Endothelial cell of umbilical vein (primary cell): ENCODE results near the gene BRWD1. TPM values are rescaled to one million over a fixed set of nuclear protein-coding genes. Genes with fewer than 3 reads are reported as not detected.
A peak's percentile ranks its signal among the peaks of the same experiment; 100 is the strongest.

Experiments
- BruUV-seq: library from RNA; stranded (reverse); fragments of 400-500 nt; replicated peaks from 2 replicates; lab custom pipeline; 2021; lab: Mats Ljungman, UMichigan
- CTCF ChIA-PET: fragments of 300-600, 350-600 bp; sonication (Branson Sonifier 250); formaldehyde crosslinking; loops from one replicate; lab custom pipeline; 2021; ENCODE audit warnings: antibody characterized with exemption, inconsistent platforms; lab: Charles Lee
- POLR2A ChIA-PET: fragments of 300-600, 350-600 bp; sonication (Branson Sonifier 250); formaldehyde crosslinking; loops from one replicate; lab custom pipeline; 2021; ENCODE audit warnings: antibody characterized with exemption, inconsistent platforms; lab: Charles Lee
- DNase-seq: peaks from one replicate; pipeline ENCODE4 v3.0.0-alpha.2; 2011; ENCODE audit warnings: low read depth, low spot score
- FAIRE-seq: peaks from 2 replicates; lab custom pipeline; 2011; peaks lifted over from hg19 to GRCh38; lab: Jason Lieb, UNC
- H2AFZ ChIP-seq: 2 replicates; pipeline ENCODE4 v1.6.0; 2012; ENCODE audit warnings: low read depth, low read length, control low read depth, inconsistent platforms
- H3K27ac ChIP-seq: 2 replicates; pipeline ENCODE4 v1.5.1; 2011; ENCODE audit warnings: low read depth, mild to moderate bottlenecking, control low read depth, low read length, moderate library complexity; ENCODE audit not compliant: insufficient read depth
- H3K27me3 ChIP-seq, 2 experiments: 2 replicates each; pipeline versions ENCODE4 v1.6.0 to v1.6.1; 2011; ENCODE audit warnings: low read length in 2 of 2, mixed read lengths in 1 of 2; ENCODE audit not compliant: control insufficient read depth in 2 of 2, insufficient read depth in 2 of 2
- H3K36me3 ChIP-seq, 2 experiments: 2 replicates in 1 of 2; 3 replicates in 1 of 2; pipeline ENCODE4 v1.5.1; 2011; ENCODE audit warnings: low read length in 2 of 2, mild to moderate bottlenecking in 1 of 2, moderate library complexity in 1 of 2; ENCODE audit not compliant: control insufficient read depth in 2 of 2, insufficient read depth in 2 of 2; ENCODE audit errors: extremely low read depth in 1 of 2
- H3K4me1 ChIP-seq: 3 replicates; pipeline ENCODE4 v1.5.1; 2011; ENCODE audit warnings: mild to moderate bottlenecking, low read length; ENCODE audit not compliant: control insufficient read depth, insufficient read depth; ENCODE audit errors: extremely low read depth
- H3K4me2 ChIP-seq: 2 replicates; pipeline ENCODE4 v1.6.1; 2011; ENCODE audit warnings: low read length, control low read depth, mixed read lengths; ENCODE audit not compliant: insufficient read depth
- H3K4me3 ChIP-seq, 3 experiments: fragments of 200-600 bp in 1 of 3; sonication (generic), shearing (Covaris generic) in 1 of 3; replicated peaks in 1 of 3; 2 replicates each; pipeline ENCODE4 v1.5.1; 2011 to 2016; ENCODE audit warnings: control low read depth in 3 of 3, low read length in 3 of 3, mild to moderate bottlenecking in 2 of 3, inconsistent platforms in 1 of 3, low read depth in 1 of 3, moderate library complexity in 1 of 3; ENCODE audit not compliant: insufficient read depth in 1 of 3
- H3K79me2 ChIP-seq: 2 replicates; pipeline ENCODE4 v1.6.0; 2012; ENCODE audit warnings: low read length, inconsistent platforms; ENCODE audit not compliant: control insufficient read depth, insufficient read depth
- H3K9ac ChIP-seq: replicated peaks from 2 replicates; pipeline ENCODE3; 2011; ENCODE audit warnings: low read length, control low read depth; ENCODE audit not compliant: insufficient read depth; ENCODE audit errors: extremely low read depth
- H3K9me1 ChIP-seq: replicated peaks from 3 replicates; pipeline ENCODE4 v1.6.0; 2011; ENCODE audit warnings: mild to moderate bottlenecking, low read length; ENCODE audit not compliant: control insufficient read depth, insufficient read depth; ENCODE audit errors: extremely low read depth
- H3K9me3 ChIP-seq: replicated peaks from 2 replicates; pipeline ENCODE4 v1.5.1; 2012; ENCODE audit warnings: low read length, inconsistent platforms; ENCODE audit not compliant: control insufficient read depth, insufficient read depth
- H4K20me1 ChIP-seq: replicated peaks from 2 replicates; pipeline ENCODE3; 2011; ENCODE audit warnings: mild to moderate bottlenecking, low read length; ENCODE audit not compliant: control insufficient read depth, insufficient read depth; ENCODE audit errors: extremely low read depth
- FOS ChIP-seq: IDR thresholded peaks from 2 replicates; pipeline ENCODE4 v1.6.1; 2011; ENCODE audit warnings: mild to moderate bottlenecking, low read length, moderate library complexity, borderline replicate concordance; ENCODE audit not compliant: insufficient read depth
- GATA2 ChIP-seq: IDR thresholded peaks from 2 replicates; pipeline ENCODE4 v1.7.0; 2011; ENCODE audit warnings: low read depth, mild to moderate bottlenecking, moderate library complexity, mixed read lengths, low read length; ENCODE audit not compliant: insufficient read length, insufficient read depth
- MAX ChIP-seq: IDR thresholded peaks from 2 replicates; pipeline ENCODE4 v1.6.1; 2011; ENCODE audit not compliant: insufficient read depth, insufficient read length
- MYC ChIP-seq: IDR thresholded peaks from one replicate; pipeline ENCODE4 v1.6.1; 2011; ENCODE audit warnings: mild to moderate bottlenecking, low read depth, low read length
- POLR2A ChIP-seq: IDR thresholded peaks from 2 replicates; pipeline ENCODE4 v1.6.1; 2012; ENCODE audit warnings: low read depth, mild to moderate bottlenecking, control low read depth, low read length
- POLR2AphosphoS5 ChIP-seq: IDR thresholded peaks from 2 replicates; pipeline ENCODE4 v1.6.1; 2012; ENCODE audit warnings: low read depth, mild to moderate bottlenecking, control low read depth, low read length, moderate library complexity; ENCODE audit not compliant: insufficient read depth
- dilution Hi-C: fragments of 300-500 bp; cut with MboI; formaldehyde crosslinking; loops from one replicate; pipeline ENCODE4 v1.15.0; 2019; ENCODE audit warnings: low sequenced_read_pairs; ENCODE audit not compliant: extremely low pct_ligation_motif_present
- intact Hi-C: fragments of 100-400 bp; cut with micrococcal nuclease; formaldehyde crosslinking; loops from one replicate; pipeline ENCODE4 v1.10.0; 2022
- polyA plus RNA-seq, 4 experiments: library from polyadenylated mRNA; depleted of rRNA in 3 of 4; stranded (reverse) in 3 of 4; unstranded in 1 of 4; fragments of >200 nt; gene quantifications; 2 replicates each; pipeline versions ENCODE4 v1.2.1 to v1.2.3, GENCODE V29; 2011 to 2012; ENCODE audit warnings: missing spikeins in 1 of 4
- total RNA-seq: library from RNA; stranded (reverse); gene quantifications from 2 replicates; pipeline ENCODE4 v1.2.3, GENCODE V29; 2021
- TF ChIP-seq, protein P1 (sequence below), 2 donors: IDR thresholded peaks; 1 replicate in 1 of 2; 2 replicates in 1 of 2; pipeline ENCODE4 v1.5.1; 2011; ENCODE audit warnings: low read length in 2 of 2, mild to moderate bottlenecking in 2 of 2, moderate library complexity in 2 of 2, control low read depth in 1 of 2, inconsistent platforms in 1 of 2, low read depth in 1 of 2; ENCODE audit not compliant: insufficient read depth in 1 of 2; ENCODE audit errors: extremely low read depth in 1 of 2

Gene BRWD1
- total and polyA plus RNA-seq, 2 donors (not counting 3 experiments of a cell fraction or from before 2014, with no cell fraction given), result 6.1 to 33.2 TPM

GRCh38 chr21:39184050-39184980, 129.1 kb downstream of the BRWD1 start:
- Histone ChIP-seq H3K9ac (peak overlapping the region; percentile 89), H2AFZ (peak overlapping the region; percentile 92), H3K9me3 (no peaks in the 10 kb centered on the region), H3K9me1 (no peaks in the 10 kb centered on the region), H3K27ac (peak overlapping the region; percentile 70), H3K4me2 (peak overlapping the region; percentile 99), H4K20me1 (no peaks in the 10 kb centered on the region), H3K4me1 (peaks cover 18% of the 10 kb centered on the region), H3K27me3 (no peaks in the 10 kb centered on the region), H3K79me2 (peaks cover 30% of the 10 kb centered on the region), H3K4me3 (peak overlapping the region; percentile 75 to 98 (median 92)), H3K36me3 (no peaks in the 10 kb centered on the region)
- dilution Hi-C loops (no loop called here), intact Hi-C loops (no loop called here)
- TF ChIP-seq FOS, result no peak
- TF ChIP-seq GATA2, result peak; percentile 21
- no peak for DNase-seq
- BruUV-seq, result TSS peak; percentile 71
- no peak for FAIRE-seq
- ChIA-PET POLR2A (interaction anchor here (1.1 kb wide), 2 partner anchors 203 to 380 kb away, joined by 4 read pairs; no protein-coding TSS in a partner anchor), CTCF (interaction anchor here (1.0 to 1.9 kb wide), 5 partner anchors 10 to 257 kb away, joined by 4 to 7 read pairs (median 7); partner anchors contain the start of gene BRWD1)

DNA sequence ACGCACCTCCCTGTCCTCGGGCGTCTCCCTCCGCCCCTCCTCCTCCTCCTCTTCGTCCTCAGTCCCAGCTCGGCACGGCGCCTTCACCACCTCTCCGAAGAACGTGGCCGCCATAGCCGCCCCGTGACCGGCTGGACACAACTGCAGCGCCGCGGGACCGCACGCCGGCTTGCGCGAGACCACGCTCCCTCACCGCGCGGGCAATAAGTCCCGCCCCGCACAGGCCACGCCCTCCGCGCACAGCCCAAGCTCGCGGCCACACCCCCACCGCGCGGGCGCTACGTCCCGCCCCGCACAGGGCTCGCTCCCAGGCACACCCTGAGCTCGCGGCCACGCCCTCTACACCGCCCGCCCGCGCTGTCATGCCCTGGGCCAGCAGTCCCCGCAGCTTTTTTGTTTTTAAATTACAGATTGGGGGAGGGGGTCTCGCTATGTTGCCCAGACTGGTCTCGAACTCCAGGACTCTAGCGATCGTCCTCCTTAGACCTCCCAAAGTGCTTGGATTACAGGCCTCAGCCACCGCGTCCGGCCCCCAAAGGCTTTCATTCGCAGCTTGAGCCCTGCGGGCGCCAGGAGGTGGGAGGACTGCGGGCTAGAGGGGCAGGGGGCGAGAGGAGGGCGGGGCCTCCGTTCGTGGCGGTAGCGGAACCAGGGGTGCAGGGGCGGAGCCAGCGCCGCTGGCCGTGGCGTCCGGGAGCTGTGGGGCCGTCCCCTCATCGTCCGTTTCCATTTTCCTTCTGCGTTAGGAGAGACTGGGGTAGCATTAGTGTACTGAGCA, 130.0 kb downstream of the BRWD1 start, which contains the start of gene PSMG1:
Gene PSMG1 (minus strand): TSS at position 180 of the 778 bp plus-strand sequence. CDS start 66 bp downstream, at position 114.
- FAIRE-seq (peak; percentile 85), DNase-seq (peak; percentile 96)
- BruUV-seq, result no TSS peak
- H4K20me1 ChIP-seq, result no peaks in the 10 kb centered on the region
- H3K4me1 ChIP-seq, result peaks cover 18% of the 10 kb centered on the region
- H3K27ac ChIP-seq, result peak within 1 kb of the TSS; percentile 70
- H2AFZ ChIP-seq, result peak within 1 kb of the TSS; percentile 92
- peak within 1 kb of the TSS; percentile 99 for H3K4me2 ChIP-seq
- POLR2A ChIA-PET, result interaction anchor here (0.8 to 1.1 kb wide), 3 partner anchors 14 to 380 kb away, joined by 4 read pairs; no protein-coding TSS in a partner anchor
- H3K9me3 ChIP-seq, result no peaks in the 10 kb centered on the region
- CTCF ChIA-PET, result interaction anchor here (0.8 to 1.9 kb wide), 6 partner anchors 10 to 258 kb away, joined by 4 to 7 read pairs (median 6); partner anchors contain the start of gene BRWD1
- H3K9me1 ChIP-seq, result no peaks in the 10 kb centered on the region
- peaks cover 0 to 2% of the 10 kb centered on the region in 2 experiments for H3K36me3 ChIP-seq
- no peaks in the 10 kb centered on the region for H3K27me3 ChIP-seq
- dilution Hi-C loops, result no loop called here
- TF ChIP-seq POLR2A (peak; percentile 85), MYC (peak; percentile 39), MAX (peak; percentile 64), POLR2AphosphoS5 (peak; percentile 86)
- TF ChIP-seq, protein P1, sequence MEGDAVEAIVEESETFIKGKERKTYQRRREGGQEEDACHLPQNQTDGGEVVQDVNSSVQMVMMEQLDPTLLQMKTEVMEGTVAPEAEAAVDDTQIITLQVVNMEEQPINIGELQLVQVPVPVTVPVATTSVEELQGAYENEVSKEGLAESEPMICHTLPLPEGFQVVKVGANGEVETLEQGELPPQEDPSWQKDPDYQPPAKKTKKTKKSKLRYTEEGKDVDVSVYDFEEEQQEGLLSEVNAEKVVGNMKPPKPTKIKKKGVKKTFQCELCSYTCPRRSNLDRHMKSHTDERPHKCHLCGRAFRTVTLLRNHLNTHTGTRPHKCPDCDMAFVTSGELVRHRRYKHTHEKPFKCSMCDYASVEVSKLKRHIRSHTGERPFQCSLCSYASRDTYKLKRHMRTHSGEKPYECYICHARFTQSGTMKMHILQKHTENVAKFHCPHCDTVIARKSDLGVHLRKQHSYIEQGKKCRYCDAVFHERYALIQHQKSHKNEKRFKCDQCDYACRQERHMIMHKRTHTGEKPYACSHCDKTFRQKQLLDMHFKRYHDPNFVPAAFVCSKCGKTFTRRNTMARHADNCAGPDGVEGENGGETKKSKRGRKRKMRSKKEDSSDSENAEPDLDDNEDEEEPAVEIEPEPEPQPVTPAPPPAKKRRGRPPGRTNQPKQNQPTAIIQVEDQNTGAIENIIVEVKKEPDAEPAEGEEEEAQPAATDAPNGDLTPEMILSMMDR (IDR thresholded peaks at IDR 0.05; ENCODE audit: extremely low read depth in 1 of 2, insufficient read depth in 1 of 2, low read depth in 1 of 2, low read length in 2 of 2), result no peak
- intact Hi-C loops, result loop anchor here (1.0 kb wide), 4 partner anchors 166 to 262 kb away; partner anchors contain the start of genes HMGN1 and LCA5L
- peak within 1 kb of the TSS; percentile 75 to 98 (median 92) for H3K4me3 ChIP-seq
- H3K9ac ChIP-seq, result peak within 1 kb of the TSS; percentile 89
- H3K79me2 ChIP-seq, result peaks cover 33% of the 10 kb centered on the region
